PC-3 (cell line): ENCODE results near the gene CALCA. TPM values are rescaled to one million over a fixed set of nuclear protein-coding genes. Genes with fewer than 3 reads are reported as not detected.

Experiments
- ATAC-seq: fragments of 200-7000 bp; cut with Tn5 transposase; 2 replicates; pipeline ENCODE4 v1.9.1; 2020; ENCODE audit warnings: mild to moderate bottlenecking, moderate library complexity
- BruUV-seq: library from RNA; stranded (reverse); fragments of 400-500 nt; replicated peaks from 2 replicates; lab custom pipeline; 2021; lab: Mats Ljungman, UMichigan
- CTCF ChIA-PET: fragments of 300-600 bp; sonication (Branson Sonifier 250); formaldehyde crosslinking; loops from one replicate; lab custom pipeline; 2022; ENCODE audit warnings: antibody characterized with exemption; lab: Charles Lee
- POLR2A ChIA-PET: fragments of 300-600 bp; sonication (Branson Sonifier 250); formaldehyde crosslinking; loops from one replicate; lab custom pipeline; 2022; ENCODE audit warnings: antibody characterized with exemption; ENCODE audit not compliant: unreplicated experiment; lab: Charles Lee
- DNase-seq: peaks from one replicate; pipeline ENCODE4 v3.0.0-alpha.2; 2015
- H2AFZ ChIP-seq: fragments of 300-600 bp; sonication (generic); 2 replicates; pipeline ENCODE4 v1.6.0; 2016; ENCODE audit warnings: antibody characterized with exemption, low read length
- H3F3A ChIP-seq: fragments of 300-600 bp; sonication (generic); one replicate; pipeline ENCODE4 v1.6.0; 2017; ENCODE audit warnings: antibody characterized with exemption, low read length, control low read depth, mild to moderate bottlenecking; ENCODE audit not compliant: unreplicated experiment
- H3K27ac ChIP-seq: fragments of 300-600 bp; sonication (generic); 2 replicates; pipeline ENCODE4 v1.5.1; 2016; ENCODE audit warnings: mild to moderate bottlenecking, low read length
- H3K27me3 ChIP-seq: fragments of 300-600 bp; sonication (generic); 2 replicates; pipeline ENCODE4 v1.6.1; 2016; ENCODE audit warnings: low read length, mixed read lengths
- H3K36me3 ChIP-seq: fragments of 300-600 bp; sonication (generic); 2 replicates; pipeline ENCODE4 v1.6.1; 2016; ENCODE audit warnings: low read depth, mixed run types, low read length, mixed read lengths
- H3K4me1 ChIP-seq: fragments of 300-600 bp; sonication (generic); 2 replicates; pipeline ENCODE4 v1.5.1; 2016; ENCODE audit warnings: low read length; ENCODE audit not compliant: insufficient read depth
- H3K4me2 ChIP-seq: fragments of 300-600 bp; sonication (generic); 2 replicates; pipeline ENCODE4 v1.6.0; 2016; ENCODE audit warnings: low read length
- H3K4me3 ChIP-seq: fragments of 300-600 bp; sonication (generic); 2 replicates; pipeline ENCODE4 v1.5.1; 2016; ENCODE audit warnings: mild to moderate bottlenecking, low read length, mixed read lengths
- H3K79me2 ChIP-seq: fragments of 300-600 bp; sonication (generic); 2 replicates; pipeline ENCODE4 v1.6.1; 2017; ENCODE audit warnings: low read length, mixed read lengths
- H3K9ac ChIP-seq: fragments of 300-600 bp; sonication (generic); 2 replicates; pipeline ENCODE4 v1.6.0; 2016; ENCODE audit warnings: mild to moderate bottlenecking, low read length
- H3K9me2 ChIP-seq: fragments of 300-600 bp; sonication (generic); replicated peaks from 2 replicates; pipeline ENCODE4 v1.6.1; 2016; ENCODE audit warnings: mixed run types, low read length, mixed read lengths
- H3K9me3 ChIP-seq: fragments of 300-600 bp; sonication (generic); 2 replicates; pipeline ENCODE4 v1.6.1; 2016; ENCODE audit warnings: low read length, mixed read lengths
- H4K20me1 ChIP-seq: fragments of 300-600 bp; sonication (generic); 2 replicates; pipeline ENCODE4 v1.6.1; 2016; ENCODE audit warnings: low read length, mixed read lengths
- EZH2 ChIP-seq: fragments of 300-600 bp; sonication (generic); IDR thresholded peaks from one replicate; pipeline ENCODE4 v1.6.1; 2017; ENCODE audit warnings: antibody characterized with exemption, mild to moderate bottlenecking, low read length; ENCODE audit not compliant: unreplicated experiment
- EZH2phosphoT487 ChIP-seq: fragments of 300-600 bp; sonication (generic); IDR thresholded peaks from 2 replicates; pipeline ENCODE4 v1.6.1; 2018; ENCODE audit warnings: mild to moderate bottlenecking, antibody characterized with exemption, low read length, borderline replicate concordance
- intact Hi-C: fragments of 100-400 bp; cut with micrococcal nuclease; formaldehyde crosslinking; loops from 2 replicates; pipeline ENCODE4 v1.9.0; 2023
- total RNA-seq: library from RNA; depleted of rRNA; stranded (reverse); fragments of >200 nt; gene quantifications from 2 replicates; pipeline ENCODE4 v1.2.3, GENCODE V29; 2014
- TF ChIP-seq, protein P1 (sequence below): fragments of 300-600 bp; sonication (generic); conservative IDR thresholded peaks from 2 replicates; pipeline ENCODE4 v1.5.1; 2017; ENCODE audit warnings: antibody characterized with exemption, low read depth, mild to moderate bottlenecking, low read length

The CALCA gene
- total RNA-seq, 1 experiment from 2014 or later: not detected

DNA sequence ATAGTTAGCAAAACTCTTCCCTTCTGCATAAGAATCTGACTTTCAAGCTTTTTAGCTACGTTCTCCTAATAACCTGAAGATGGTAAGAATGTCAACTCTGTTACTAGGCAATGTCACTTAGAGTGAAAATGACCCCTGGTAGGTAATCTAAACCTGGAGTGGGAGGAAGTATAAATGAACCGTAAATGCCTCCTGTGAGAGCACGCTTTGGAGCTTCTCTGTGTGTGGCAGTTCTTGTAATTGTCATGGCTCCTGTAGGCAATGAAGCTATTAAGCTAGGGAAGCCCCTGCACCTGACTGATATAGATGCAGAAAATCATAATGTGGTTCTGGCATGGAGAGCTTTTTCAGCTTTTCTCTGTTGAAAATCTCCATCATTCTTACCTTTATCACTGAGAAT, 29.4 kb downstream of the CALCA start:
- Histone ChIP-seq H3K4me1 (no peaks in the 10 kb centered on the region), H3F3A (no peaks in the 10 kb centered on the region), H3K36me3 (no peaks in the 10 kb centered on the region), H2AFZ (no peak overlapping the region), H3K79me2 (no peaks in the 10 kb centered on the region), H3K27ac (no peak overlapping the region), H3K4me3 (no peak overlapping the region), H3K9me2 (no peaks in the 10 kb centered on the region), H4K20me1 (no peaks in the 10 kb centered on the region), H3K4me2 (no peak overlapping the region), H3K27me3 (no peaks in the 10 kb centered on the region), H3K9me3 (no peaks in the 10 kb centered on the region), H3K9ac (no peak overlapping the region)
- DNase-seq: no peak
- ATAC-seq: no peak
- TF ChIP-seq EZH2phosphoT487 (no peak), EZH2 (no peak)
- TF ChIP-seq, protein P1, sequence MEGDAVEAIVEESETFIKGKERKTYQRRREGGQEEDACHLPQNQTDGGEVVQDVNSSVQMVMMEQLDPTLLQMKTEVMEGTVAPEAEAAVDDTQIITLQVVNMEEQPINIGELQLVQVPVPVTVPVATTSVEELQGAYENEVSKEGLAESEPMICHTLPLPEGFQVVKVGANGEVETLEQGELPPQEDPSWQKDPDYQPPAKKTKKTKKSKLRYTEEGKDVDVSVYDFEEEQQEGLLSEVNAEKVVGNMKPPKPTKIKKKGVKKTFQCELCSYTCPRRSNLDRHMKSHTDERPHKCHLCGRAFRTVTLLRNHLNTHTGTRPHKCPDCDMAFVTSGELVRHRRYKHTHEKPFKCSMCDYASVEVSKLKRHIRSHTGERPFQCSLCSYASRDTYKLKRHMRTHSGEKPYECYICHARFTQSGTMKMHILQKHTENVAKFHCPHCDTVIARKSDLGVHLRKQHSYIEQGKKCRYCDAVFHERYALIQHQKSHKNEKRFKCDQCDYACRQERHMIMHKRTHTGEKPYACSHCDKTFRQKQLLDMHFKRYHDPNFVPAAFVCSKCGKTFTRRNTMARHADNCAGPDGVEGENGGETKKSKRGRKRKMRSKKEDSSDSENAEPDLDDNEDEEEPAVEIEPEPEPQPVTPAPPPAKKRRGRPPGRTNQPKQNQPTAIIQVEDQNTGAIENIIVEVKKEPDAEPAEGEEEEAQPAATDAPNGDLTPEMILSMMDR: no peak
- intact Hi-C loops: no loop called here
- CTCF ChIA-PET: no interaction called here
- POLR2A ChIA-PET: no interaction called here
- BruUV-seq: no TSS peak

DNA sequence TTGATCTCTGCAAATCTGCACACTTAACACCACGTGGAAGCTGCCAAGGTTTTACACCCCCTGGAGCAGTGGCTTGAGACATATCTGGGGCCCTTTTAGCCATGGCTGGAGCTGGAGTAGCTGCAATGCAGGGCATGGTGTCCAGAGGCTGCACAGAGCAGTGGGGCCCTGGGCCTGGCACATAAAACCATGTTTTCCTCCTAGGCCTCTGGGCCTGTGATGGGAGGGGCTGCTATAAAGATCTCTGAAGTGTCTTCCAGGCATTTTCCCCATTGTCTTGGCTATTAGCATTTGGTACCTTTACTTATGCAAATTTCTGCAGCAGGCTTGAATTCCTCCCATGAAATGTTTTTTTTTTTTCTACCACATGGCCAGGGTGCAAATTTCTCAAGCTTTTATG, 33.2 kb downstream of the CALCA start:
- TF ChIP-seq, protein P1: no peak
- TF ChIP-seq EZH2phosphoT487: no peak
- TF ChIP-seq EZH2: no peak
- Histone ChIP-seq H3K9me2 (no peaks in the 10 kb centered on the region), H3K4me3 (no peak overlapping the region), H3K4me1 (no peaks in the 10 kb centered on the region), H3K79me2 (no peaks in the 10 kb centered on the region), H2AFZ (no peak overlapping the region), H3K4me2 (no peak overlapping the region), H3K27ac (no peak overlapping the region), H4K20me1 (no peaks in the 10 kb centered on the region), H3F3A (no peaks in the 10 kb centered on the region), H3K36me3 (no peaks in the 10 kb centered on the region), H3K9me3 (no peaks in the 10 kb centered on the region), H3K9ac (no peak overlapping the region), H3K27me3 (no peaks in the 10 kb centered on the region)
- ATAC-seq: no peak
- intact Hi-C loops: no loop called here
- DNase-seq: no peak
- BruUV-seq: no TSS peak
- ChIA-PET CTCF (no interaction called here), POLR2A (no interaction called here)

DNA sequence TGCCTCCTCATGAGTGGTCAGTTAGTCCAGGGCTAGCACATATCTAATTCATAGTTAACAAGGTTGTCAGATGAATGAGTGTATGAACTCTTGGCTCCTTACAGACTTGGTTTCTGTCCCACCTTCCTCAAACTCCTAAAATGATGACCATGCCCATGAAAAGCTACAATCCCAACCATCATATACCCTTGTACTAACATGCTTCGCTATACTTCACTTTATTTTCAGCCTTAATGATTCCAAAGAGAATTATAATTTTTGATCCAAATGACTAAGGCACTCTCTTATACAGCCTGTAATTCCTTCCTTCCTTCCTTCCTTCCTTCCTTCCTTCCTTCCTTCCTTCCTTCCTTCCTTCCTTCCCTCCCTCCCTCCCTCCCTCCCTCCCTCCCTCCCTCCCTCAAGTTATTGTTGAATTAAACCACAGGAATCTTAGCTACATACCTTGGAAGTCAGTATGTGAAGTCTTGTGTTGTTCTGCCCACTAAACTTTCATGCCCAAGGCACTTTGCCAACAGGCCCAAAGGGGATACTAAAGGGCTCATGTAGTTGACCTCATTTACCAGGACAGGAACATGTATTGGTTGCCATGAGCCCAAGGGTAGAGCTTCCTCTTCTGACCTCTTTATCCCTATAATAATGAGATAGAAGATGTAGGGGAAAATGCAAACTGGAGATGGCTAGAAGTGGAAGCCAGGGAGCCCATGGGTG, 37.4 kb downstream of the CALCA start:
- Histone ChIP-seq H3K9ac (no peak overlapping the region), H3K9me2 (no peaks in the 10 kb centered on the region), H3K36me3 (no peaks in the 10 kb centered on the region), H3K27ac (no peak overlapping the region), H3K27me3 (no peaks in the 10 kb centered on the region), H2AFZ (no peak overlapping the region), H3K79me2 (no peaks in the 10 kb centered on the region), H3F3A (no peaks in the 10 kb centered on the region), H4K20me1 (no peaks in the 10 kb centered on the region), H3K4me3 (no peak overlapping the region), H3K9me3 (no peaks in the 10 kb centered on the region), H3K4me2 (no peak overlapping the region), H3K4me1 (no peaks in the 10 kb centered on the region)
- TF ChIP-seq EZH2phosphoT487 (no peak), EZH2 (no peak)
- TF ChIP-seq, protein P1: no peak
- DNase-seq (no peak), ATAC-seq (no peak)
- no TSS peak for BruUV-seq
- CTCF ChIA-PET: no interaction called here
- intact Hi-C loops: no loop called here
- POLR2A ChIA-PET: no interaction called here
